NCI-H2029 (cell line): Measurements from ENCODE around the gene SPATA46.
A peak's percentile ranks its signal among the peaks of the same experiment; 100 is the strongest.

Experiments
- DNase-seq: peaks from one replicate; lab custom pipeline; 2025; lab: John Stamatoyannopoulos, UW

Gene SPATA46

DNA sequence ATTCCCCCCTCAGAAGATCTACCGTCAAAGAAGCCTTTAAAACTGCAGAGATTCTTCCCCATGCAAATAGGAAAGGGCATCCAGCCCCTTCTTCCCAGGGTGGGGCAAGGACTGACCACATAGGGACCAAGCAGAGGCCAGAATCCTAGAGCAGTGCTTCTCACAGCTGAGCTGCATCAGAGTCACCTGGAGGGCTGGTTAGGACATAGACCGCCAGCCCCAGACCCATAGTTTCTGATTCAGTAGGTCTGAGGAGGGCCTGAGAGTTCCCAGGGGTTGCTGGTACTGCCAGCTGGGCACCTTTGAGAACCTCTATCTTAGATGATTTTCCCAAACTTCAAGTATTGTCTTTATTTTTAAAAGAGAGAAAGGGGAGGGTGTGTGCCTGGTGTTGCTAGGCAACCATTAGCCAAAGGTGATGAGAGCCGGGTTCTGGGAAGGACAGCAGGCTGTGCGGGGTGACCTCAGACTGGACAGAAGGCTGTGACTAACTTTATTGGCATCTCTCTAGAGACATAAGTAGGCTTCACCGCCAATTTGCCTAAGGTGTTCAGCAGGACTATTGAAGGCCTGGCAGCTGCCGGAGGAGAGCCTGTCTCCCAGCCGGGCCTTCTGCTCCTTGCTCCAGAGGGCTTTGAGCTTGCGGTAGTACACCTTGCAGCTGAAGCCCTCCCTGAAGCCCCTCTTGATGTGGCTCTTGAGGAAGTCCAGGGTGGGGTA, 3.0 kb downstream of the SPATA46 start:
- no peak for DNase-seq

DNA sequence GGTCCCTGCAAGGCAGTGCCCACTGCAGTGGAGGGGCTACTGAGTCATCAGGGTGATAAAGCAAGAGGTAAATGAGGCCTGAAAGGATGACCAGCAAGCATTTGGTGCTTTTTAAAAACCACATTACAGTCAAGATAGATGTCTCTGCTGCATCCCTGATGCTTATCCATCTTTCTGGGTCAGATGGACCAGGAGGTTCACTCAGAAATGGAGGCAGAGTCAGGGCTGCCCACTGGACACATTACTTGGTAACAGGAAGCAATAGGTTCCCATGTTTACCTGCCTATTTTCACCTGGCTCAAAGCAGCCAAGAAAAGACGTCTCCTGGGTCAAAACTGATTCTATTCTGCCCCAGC, 3.6 kb downstream of the SPATA46 start:
- DNase-seq: no peak

DNA sequence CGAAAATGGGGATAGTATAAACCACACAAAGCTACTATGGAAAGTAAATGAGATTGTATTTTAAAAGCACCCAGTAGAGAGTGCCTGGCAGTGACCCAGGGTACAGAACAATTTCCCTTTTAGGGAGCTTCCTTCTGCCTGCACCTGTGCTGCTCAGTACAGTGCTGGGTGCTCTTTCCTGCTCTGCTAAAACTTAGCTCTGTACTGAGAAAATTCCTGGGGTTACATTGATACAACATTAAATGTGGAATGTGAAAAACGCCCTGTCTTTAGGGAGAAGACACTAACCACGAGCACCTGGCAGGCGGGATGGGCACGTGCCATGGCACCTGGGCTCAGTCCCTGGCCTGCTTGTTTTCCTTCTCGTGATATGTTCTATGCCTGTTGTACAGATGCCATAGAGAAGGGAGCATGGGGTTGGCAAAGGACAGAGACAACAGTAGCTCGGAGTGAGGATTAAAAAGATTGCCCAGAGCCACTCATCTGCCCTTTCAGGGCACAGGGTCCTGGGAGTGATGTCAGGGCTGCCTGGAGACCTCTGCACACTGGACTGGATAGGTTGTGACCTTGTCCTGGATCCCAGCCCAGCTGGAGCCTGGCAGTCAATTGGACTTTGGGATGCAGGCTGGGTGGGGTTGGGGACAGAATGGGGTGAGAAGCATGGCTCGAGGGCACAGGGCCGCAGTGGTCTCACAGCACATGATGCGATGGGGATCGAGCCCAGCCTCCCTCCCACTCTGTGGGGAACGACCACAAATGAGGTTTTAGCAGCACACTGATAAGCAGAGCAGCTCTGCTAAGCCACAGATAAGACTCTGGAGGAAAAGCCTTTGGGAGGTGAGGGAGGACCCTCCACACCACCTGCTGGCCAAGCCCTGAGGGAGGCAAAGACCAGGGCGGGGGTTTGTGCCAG, 4.2 kb downstream of the SPATA46 start:
- no peak for DNase-seq

DNA sequence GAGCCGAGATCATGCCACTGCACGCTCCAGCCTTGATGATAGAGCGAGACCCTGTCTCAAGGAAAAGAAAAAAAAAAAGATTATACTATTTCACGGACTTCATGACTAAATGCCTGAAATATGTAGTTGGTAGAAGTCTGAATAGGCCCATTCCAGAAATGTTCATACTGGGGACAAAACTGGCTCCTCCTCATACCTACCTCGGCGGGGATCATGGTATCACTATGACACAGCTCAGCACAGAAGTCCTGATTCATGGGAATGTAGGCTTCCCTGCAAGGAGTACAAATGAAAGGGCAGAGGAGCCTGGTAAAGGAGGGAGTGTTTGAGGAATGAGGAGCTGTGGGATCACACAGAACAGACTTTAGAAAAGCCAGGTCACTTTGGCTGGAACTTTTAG, 5.0 kb downstream of the SPATA46 start:
- DNase-seq: no peak

DNA sequence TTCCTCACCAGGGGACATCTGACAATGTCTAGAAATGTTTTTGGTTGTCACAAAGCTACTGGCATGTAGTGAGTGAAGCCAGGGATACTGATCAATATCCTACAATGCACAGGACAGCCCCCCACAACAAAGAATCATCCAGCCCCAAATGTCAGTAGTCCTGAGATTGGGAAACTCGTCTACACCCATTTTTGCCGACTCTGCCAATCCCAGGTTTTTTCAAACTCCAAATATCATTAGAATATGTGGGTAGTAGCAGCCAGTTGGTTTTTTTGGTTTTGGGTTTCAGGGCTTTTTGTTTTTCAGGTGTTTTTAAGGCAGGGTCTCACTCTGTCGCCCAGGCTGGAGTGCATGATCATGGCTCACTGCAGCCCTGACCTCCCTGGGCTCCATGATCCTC, 5.9 kb downstream of the SPATA46 start:
- no peak for DNase-seq

DNA sequence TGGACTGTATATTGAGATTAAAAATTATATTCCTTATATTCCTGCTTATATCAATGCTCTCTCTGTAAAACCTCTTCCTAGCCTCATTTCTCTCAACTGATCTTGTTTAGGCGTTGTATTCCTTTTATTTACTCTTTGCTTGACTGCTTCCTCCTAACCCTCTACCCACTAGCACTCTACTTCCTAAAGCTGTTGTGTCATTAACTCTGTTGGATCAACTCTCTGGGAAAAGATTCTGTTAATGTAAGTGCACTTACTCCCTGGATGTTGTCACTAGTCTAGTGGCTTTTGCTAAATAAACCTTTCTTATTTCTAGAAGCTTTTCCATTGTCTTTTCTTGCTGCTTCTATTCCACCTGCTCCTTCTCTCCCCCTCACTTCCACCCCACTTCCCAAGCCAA, 6.5 kb downstream of the SPATA46 start:
- DNase-seq: no peak

DNA sequence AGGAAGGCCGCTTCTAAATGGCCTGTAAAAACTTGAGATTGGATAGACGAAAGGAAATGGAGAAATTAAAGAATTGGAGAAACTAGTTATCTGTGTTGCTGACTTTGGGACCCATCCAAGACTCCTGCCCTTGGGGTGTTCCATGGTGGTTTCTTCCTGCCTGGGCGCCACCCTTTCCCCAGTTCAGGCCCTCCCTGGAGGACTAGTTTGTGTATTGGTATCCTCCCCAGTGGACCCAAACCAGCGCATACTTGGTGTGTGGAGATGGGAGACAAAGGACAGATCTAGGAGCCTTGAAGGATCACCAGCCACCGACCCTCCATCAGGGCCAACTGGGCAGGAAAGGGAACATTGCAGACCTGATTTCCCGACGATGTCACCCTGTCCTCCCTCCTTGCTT, 7.1 kb downstream of the SPATA46 start:
- no peak for DNase-seq

DNA sequence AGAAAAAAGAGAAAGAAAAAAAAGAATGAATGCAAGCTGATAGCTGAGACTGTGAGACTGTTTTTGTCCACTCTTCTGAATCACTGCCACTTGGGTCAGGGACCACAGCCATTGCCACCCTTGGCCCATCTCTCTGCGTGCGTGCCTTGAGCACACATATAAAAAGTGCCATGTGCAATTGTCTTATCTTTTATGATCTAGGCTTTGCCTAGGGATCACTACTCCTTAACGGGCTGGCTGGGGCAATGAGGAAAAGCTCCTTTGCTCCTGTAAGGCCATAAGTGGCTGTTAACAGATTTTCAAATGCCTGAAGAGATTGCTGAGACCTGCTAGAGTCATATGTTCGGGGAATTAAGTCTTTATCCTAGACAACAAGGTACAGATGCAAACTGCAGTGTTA, 8.2 kb downstream of the SPATA46 start:
- DNase-seq: no peak

DNA sequence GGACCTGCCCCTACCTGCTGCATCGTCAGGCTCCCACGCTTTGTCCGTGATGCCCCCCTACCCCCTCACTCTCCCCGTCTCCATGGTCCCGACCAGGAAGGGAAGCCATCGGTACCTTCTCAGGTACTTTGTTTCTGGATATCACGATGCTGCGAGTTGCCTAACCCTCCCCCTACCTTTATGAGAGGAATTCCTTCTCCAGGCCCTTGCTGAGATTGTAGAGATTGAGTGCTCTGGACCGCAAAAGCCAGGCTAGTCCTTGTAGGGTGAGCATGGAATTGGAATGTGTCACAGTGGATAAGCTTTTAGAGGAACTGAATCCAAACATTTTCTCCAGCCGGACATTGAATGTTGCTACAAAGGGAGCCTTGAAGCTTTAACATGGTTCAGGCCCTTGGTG, 8.9 kb downstream of the SPATA46 start:
- DNase-seq: no peak

DNA sequence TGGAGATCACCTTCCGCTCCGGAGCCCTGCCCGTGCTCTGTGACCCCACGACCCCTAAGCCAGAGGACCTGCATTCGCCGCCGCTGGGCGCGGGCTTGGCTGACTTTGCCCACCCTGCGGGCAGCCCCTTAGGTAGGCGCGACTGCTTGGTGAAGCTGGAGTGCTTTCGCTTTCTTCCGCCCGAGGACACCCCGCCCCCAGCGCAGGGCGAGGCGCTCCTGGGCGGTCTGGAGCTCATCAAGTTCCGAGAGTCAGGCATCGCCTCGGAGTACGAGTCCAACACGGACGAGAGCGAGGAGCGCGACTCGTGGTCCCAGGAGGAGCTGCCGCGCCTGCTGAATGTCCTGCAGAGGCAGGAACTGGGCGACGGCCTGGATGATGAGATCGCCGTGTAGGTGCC, 9.6 kb downstream of the SPATA46 start:
- DNase-seq: no peak

DNA sequence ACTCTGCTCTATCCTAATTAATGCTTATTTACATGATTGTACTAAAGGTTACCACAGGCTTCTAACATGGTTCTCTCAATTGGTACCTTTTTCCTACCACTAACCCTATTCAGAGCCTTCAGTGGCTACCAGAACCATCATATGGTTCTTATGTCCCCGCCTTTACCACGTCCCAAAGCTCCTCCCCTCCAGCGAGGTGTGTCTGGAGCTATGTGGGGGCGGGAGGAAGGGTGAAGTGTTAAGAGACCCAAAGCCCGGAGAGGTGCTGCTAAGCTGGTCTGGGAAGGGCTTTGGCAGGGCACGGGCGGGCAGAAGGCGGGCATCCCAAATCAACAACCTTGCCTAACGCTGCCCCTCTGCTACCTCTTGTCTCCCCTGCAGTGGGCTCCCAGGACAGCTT, 10.0 kb downstream of the SPATA46 start:
- no peak for DNase-seq

DNA sequence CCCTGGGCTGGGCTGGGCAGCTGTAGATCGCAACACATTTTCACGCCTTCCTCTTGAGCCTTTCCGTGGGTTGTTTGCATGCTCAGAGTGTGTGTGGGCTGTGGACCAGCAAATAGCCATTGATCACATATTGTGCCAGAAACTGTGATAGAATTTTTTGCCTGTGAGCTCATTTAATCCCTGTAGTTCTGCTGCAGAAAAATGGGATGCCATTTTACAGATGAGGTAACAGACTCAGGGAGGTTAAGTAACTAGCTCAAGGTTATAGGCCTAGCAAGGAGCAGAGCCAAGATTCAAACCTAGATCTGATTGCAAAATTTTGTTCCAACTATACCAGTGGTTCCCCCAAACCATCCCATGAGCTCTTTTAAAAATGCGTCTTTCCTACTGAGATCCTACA, 10.5 kb downstream of the SPATA46 start:
- no peak for DNase-seq

DNA sequence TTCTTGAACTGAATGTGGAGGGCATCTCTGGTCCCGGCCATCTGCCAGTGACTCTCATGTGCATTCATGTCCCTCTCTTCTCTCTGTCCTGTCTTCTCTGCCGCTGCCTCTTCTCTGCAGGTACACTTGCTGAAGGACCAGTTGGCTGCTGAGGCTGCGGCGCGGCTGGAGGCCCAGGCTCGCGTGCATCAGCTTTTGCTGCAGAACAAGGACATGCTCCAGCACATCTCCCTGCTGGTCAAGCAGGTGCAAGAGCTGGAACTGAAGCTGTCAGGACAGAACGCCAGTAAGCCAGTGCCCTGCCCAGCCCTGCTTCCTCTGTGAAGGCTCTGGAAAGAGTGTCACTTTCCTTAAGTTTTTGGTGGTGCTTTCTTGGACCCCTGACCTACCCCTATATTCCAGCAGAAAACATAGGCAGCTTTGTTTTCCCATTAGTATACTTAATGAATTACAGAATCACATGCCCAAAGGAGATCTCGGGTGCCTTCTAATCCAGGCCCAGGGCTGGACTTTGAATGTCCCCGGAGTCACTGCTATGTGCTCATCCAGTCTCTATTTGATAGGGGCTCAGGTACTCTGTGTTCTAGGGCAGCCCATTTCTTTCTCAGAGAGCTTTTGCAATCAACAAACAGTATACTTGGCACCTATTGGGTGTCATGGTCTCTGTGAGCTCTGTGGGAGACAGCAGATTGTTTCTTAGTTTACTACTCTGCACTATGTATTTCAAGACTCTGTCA, 11.2 kb downstream of the SPATA46 start:
- no peak for DNase-seq

DNA sequence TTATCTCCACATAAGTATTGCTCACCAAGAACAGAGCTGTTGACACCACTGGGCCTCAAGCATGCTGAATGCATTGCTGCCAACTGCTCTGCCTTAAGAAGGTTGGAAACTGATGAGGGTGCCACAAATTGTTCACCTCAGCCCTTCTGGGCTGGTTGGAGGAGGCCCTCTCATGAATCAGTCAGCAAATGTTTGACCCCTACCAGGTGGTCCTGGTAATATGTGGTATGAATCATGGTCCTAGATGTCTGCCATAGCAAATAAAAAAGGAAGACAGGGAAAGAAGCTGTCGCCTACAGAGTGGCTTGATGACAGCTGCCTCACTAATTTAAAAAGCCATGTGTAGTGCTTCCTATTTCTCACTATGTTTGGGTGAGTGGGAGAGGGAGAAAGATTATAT, 12.2 kb downstream of the SPATA46 start:
- no peak for DNase-seq

DNA sequence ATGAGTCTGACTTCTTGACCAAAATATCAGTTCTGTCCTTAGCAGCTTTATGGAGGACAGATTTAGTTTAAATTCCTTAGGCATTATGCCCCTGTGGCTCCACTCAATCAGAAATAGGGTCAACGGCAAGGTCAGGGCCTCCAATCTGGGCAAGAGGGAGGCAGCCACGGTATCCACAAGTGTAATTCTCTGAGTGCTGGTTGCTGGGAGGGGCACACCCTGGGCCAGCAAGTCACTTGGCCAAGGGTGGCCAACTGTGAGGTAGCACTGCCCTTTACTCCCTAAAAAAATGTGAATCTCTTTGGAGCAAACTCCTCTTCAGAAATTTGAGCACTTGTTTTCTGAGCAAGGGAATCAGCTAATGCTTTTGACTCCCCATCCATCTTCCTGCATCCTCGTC, 12.8 kb downstream of the SPATA46 start:
- DNase-seq: no peak

DNA sequence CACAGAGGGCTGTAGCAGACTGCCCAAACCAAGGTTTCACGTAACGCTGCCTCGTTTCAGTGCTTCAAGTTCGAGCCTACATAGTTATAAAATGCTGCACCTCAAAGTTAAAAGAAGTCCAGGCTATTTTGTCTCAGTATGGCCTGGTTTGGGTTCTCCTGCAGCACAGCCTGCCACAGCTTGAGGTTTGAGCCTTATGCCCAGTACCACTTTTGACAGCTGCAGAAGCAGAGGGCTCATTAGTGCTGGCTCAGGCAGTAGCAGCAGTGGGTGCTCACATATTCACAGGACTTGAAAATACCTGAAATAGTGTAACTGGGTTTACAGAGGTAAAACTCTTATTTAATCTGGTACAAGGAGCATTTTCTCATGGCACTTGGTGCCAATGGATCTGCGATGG, 15.3 kb downstream of the SPATA46 start:
- DNase-seq: no peak

DNA sequence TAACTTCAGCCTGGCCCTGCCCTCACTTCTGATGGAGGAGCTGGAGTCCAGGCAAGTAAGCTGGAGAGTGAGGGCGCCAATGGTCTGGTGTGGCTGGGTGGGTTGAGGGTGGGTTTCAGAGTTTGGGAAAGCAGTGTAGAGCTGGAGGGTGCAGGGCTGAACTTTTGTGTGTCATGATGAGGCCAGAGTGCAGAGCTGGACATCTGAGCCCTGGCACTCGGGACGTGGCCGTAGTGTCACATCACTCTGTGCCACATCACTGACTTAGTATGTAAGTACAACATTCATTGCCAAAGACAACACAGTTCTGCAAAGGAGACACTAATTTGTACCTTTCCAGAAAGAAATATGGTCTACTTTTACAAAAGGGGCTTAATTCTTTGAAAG, 15.8 kb downstream of the SPATA46 start:
- no peak for DNase-seq

DNA sequence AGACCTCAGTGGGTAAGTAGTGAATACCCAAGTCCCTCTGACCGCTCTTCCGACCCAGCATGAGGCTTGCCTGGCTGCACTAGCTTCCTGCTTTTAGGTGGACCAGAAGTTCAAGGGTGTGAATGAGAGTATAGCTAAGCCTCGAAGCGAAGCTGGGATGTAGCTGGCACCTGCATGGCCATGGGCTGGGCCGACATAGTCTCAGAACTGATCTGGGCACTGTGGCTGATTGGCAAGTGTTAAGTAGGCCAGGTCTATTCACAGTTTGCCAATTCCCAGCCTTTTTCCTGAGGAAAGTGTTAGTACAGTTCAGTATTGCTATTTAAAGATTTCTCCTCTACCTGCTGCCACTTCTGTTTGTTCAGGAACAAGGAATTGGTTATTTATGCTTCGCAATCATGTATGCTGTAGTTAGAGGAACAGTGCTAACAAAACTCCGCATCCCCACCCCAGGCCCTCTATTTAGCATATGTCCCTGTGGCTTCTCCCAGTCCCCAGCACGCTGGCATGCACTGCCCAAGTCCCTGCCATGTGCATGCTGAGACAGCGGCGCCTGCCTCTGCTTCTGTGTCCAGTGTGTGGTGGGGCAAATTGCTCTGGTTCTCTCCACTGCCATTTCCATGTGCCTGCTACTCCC, 16.3 kb downstream of the SPATA46 start:
- DNase-seq: no peak

DNA sequence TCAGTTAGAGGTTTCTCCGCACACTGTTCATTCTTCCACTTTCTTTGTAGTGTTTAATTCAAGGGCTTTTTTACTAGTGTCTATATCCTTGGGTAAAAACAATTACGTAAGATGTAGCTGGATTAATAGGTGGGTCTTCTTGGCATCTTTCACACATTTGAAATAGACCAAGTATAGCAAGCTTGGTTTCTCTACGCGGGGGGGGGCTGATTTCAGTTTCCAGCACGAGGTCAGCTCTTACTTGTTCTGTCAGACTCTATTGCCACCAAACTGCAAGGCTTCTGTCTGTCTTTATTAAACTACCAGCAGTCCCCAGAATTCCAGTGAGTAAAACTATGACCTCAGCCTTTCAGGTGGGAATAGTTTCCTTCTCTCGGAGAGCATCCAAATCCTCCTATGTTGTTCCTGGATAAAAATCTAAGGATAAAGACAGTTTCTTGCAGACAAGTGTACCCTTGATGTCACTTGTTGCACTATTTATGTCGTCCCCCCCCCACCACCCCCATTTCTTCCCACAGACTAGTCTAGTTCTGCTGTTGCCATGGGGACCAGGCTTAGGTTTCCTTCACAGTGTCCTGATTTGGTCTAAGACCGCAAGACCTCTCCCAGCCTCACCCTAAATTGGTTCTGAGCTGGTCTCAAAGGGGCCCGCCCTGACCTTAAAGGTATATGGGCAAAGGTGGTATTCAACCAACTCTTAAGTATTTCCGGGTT, 17.0 kb downstream of the SPATA46 start:
- no peak for DNase-seq

DNA sequence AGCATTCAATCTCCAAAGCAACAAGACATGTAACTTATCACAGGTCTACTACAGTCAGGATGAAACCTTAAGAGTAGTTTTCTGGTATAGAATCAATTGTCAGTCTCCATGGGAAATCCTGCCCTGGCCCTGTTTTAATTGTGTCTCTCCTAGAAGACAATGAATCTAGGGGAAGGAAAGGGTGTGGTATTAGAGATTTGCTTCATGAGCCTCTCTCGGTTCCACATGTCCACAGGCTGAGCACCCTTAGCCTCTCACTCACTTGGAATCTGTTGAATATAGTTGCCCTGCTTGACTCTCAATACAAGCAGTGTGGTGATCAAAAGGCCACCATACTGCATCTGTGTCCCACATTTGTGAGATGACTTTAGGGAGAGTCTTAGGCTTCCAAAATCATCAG, 17.7 kb downstream of the SPATA46 start:
- no peak for DNase-seq

DNA sequence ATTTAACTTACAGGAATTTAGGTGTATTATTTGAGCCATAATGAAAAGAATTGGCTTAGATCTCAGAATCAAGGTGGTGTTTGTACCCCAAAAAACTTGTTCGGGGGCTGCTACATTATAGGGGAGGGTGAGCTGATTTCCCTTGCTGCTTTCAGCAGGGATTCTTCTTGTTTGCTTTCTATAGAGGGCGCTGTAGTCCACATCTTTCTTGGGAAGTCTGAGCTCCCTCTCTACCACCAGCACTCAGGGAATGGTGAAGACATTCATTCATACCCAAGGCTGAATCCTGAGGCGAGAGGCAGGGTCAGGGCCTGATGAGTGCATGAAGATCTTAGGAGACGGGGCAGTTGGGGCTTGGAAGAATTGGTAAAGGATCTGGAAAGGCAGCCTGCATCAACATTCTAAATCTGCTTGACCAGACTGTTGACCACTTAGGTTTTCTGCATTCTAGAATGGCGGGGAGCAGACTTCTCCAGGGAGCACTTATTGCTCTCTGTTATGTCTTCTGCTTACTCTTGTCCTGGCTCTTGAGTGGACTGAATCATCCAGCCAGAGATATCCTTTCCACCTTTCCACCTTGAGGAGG, 18.9 kb downstream of the SPATA46 start:
- DNase-seq: peak; percentile 3
